GM12875 (cell line): ENCODE measurements around the gene RNF220.

Source experiments
- H3K4me3 ChIP-seq: one replicate; pipeline ENCODE4 v1.5.1; 2011; ENCODE audit warnings: low read depth, low read length, control low read depth
- TF ChIP-seq, protein P1 (sequence below): IDR thresholded peaks from 2 replicates; pipeline ENCODE4 v1.5.1; 2011; ENCODE audit warnings: low read depth, mild to moderate bottlenecking, control low read depth, inconsistent platforms, low read length, moderate library complexity, borderline replicate concordance; ENCODE audit not compliant: insufficient read depth

RNF220 gene

DNA sequence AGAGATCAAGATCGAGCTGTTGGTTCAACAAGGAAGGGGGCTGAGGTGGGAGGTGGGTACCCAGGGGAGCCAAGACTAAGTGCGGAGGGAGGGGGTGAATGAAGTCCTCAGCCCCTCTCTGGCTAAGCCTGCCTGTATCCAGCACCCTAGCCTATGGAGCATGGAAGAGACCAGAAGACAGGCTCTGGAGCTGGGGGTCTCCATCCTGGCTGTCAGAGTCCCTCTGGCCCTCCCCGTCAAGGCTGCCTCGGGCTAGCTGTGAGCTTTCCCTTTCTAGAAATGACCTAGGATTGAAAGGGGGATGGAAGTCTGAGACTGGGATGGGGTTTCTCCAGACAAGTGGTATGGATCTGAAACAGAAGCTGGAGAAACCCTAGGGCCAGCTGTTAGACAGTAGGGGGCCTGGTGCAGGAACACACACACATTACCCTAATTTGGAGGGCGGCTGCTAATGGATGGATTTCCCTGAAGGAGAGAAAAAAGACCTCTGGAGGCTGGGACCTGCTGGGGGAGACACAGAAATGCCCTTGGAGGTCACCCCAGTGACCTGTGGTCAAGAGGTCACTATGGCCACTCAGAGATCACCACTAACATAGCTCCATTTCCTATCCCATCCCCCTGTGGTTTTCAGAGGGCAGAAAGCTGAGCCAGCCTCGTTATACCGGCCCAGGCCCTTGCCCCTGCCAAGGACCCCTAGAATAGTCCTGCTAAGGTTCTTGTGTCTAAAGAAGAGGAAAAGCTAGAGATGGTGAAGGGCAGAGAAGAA is 161.4 kb downstream of the RNF220 start:
- no peak overlapping the region for H3K4me3 ChIP-seq
- TF ChIP-seq, protein P1, sequence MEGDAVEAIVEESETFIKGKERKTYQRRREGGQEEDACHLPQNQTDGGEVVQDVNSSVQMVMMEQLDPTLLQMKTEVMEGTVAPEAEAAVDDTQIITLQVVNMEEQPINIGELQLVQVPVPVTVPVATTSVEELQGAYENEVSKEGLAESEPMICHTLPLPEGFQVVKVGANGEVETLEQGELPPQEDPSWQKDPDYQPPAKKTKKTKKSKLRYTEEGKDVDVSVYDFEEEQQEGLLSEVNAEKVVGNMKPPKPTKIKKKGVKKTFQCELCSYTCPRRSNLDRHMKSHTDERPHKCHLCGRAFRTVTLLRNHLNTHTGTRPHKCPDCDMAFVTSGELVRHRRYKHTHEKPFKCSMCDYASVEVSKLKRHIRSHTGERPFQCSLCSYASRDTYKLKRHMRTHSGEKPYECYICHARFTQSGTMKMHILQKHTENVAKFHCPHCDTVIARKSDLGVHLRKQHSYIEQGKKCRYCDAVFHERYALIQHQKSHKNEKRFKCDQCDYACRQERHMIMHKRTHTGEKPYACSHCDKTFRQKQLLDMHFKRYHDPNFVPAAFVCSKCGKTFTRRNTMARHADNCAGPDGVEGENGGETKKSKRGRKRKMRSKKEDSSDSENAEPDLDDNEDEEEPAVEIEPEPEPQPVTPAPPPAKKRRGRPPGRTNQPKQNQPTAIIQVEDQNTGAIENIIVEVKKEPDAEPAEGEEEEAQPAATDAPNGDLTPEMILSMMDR, result no peak

DNA sequence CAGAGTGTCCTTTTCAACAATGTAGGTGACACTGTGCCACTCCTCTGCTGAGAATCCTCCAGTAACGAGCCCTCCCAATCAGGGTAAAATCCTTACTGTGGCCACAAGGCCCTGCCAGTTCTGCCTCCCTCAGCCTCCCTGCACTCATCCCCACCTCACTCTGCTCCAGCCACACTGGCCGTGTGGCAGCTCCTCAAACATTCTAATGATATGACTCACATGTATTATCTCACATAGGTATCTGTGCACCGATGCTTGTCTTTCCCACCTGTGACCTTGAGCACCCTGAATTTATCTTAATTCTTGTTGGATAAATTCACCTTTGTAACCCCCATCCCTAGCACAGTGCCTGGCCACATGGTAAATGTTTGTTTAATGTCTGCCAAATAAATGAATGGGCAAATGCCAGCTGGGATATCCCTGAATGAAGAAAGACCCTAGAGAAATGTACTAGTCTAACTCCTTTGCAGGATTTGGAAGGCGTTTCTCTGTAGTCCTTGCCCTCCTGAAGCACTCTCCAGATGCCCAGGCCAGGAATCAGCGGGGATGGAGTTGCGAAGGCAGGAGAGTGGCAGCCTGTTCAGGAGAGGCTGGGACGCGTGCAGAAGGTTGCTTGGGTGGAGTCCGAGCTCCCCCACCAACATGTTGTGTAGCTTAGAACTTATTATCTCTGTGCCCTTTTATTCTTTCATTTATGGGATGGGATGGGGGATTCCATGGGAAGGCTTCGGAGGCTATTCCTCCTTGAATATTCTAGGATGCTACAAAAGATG is 163.3 kb downstream of the RNF220 start:
- TF ChIP-seq, protein P1, result no peak
- H3K4me3 ChIP-seq, result no peak overlapping the region

DNA sequence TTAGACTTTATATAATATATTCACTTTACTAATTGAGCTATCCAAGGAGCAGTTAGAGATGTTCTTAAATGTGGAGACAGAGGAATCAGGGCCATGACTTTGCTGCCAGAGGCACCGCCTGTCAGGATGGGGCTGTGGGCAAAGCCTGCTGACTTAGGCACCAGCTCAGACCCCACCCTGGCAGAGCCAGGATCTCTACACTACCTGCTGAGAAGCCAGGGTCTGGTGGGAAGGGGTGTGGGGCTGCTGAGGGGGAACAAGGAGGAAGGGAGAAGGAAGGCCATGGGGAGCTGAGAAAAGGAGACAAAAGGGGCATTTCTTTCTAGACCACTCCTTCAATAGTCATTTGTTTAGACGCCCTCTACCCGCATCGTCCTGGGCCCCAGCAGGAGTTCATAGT is 164.4 kb downstream of the RNF220 start:
- H3K4me3 ChIP-seq, result no peak overlapping the region
- TF ChIP-seq, protein P1, result no peak

DNA sequence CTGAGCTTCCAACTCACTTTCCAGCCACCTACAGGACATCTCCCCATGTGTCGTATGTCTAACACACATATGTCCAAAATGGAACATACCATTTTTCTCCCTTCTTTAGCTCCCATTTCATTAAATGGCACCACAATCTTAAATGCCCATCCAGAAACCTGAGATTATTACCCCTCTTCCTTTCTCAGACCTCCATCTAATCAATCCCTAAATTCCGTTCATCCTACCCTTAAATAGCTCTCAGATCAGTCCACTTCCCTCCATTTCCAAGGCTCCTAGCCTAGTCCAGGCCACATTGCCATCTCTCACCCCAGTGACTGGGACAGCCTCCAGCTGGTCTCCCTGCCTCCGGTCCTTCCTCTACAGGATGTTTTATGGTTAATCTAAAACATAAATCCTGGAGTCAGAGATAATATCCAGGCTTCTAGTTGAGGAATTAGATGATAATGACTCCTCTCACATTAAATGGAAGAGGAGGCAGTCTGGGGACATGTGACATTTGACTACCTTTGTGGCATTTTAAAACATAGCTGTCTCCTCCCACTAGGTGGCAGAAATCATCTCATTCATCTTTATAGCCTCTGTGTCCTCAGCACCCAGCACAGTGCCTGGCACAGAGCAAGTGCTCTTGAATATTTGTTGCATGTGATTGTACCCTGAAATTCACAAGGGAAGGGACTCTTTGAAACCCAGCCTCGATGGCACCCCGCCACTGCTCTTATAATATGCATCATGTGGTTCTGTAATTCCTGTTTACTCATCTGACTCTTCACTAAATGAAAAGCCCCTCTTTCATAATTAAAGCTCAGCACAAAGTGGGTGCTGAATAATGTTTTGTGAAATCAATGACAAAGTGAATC is 166.9 kb downstream of the RNF220 start:
- TF ChIP-seq, protein P1, result peak; percentile 44; the same call in 1 of the 2 replicates
- no peak overlapping the region for H3K4me3 ChIP-seq

DNA sequence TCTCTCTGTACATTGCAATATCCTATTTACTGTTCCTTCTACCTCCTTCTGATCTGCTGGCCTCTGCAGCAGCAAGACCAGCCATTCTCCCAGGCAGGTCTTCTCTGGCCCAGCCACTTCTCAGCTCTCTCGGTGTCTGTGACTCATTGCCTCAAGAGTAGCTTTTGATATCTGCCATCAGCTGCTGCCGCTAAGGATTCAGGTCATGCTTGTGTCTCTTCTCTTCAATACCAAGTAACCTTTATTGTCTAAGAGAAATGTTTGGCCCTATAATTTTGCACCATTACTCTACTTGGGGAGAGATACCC is 167.5 kb downstream of the RNF220 start:
- no peak overlapping the region for H3K4me3 ChIP-seq
- TF ChIP-seq, protein P1, result no peak

DNA sequence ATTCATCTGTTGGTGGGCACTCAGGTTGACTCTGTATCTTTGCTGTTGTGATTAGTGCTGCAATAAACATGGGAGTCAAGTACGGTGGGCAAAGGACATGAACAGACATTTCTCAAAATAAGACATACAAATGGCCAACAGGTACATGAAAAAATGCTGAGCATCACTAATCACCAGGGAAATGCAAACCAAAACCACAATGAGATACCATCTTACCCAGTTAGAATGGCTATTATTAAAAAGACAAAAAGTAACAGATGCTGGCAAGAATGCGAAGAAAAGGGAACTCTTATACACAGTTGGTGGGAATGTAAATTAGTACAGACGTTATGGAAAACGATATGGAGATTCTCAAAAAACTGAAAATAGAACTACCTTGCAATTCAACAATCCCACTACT is 170.3 kb downstream of the RNF220 start:
- no peak overlapping the region for H3K4me3 ChIP-seq
- TF ChIP-seq, protein P1, result no peak
